Stimulated activated CD4-positive, alpha-beta T cell treated with anti-CD3 and anti-CD28 coated beads, Interleukin-4, amount 100 ng/mL, for 48 hours (primary cell): ENCODE data around the gene DTYMK.

ENCODE experiments used
- DNase-seq, 2 donors: peaks; one replicate each; pipeline ENCODE4 v3.0.0-alpha.2; 2020; ENCODE audit warnings: low read depth in 2 of 2

DTYMK gene

GRCh38 chr2:241706537-241706936 lies 19.9 kb upstream of the DTYMK start:
- no peak for DNase-seq

GRCh38 chr2:241703032-241703604 lies 16.5 kb upstream of the DTYMK start:
- no peak for DNase-seq

- peak; percentile 87 to 89 for DNase-seq
These were observed 15.8 kb upstream of the DTYMK start for GRCh38 chr2:241702155-241703031.

GRCh38 chr2:241701399-241702154 lies 15.0 kb upstream of the DTYMK start, which contains the start of gene ING5:
Gene ING5, plus strand, starts transcription at chr2:241702039. Its CDS starts 27 bp downstream, at chr2:241702066.
- peak; percentile 97 for DNase-seq

GRCh38 chr2:241701149-241701398 lies 14.5 kb upstream of the DTYMK start:
- DNase-seq = no peak

- no peak for DNase-seq
These were observed 9.0 kb upstream of the DTYMK start for GRCh38 chr2:241695651-241696050.

GRCh38 chr2:241692448-241692847 lies 5.8 kb upstream of the DTYMK start:
- DNase-seq = no peak

- no peak for DNase-seq
These were observed 3.6 kb upstream of the DTYMK start for GRCh38 chr2:241690202-241690717.

- DNase-seq = no peak
These were observed 2.7 kb upstream of the DTYMK start for GRCh38 chr2:241689306-241689705.

- no peak for DNase-seq
These were observed 328 bp downstream of the DTYMK start for GRCh38 chr2:241686324-241686649.

- no peak for DNase-seq
These were observed 5.6 kb downstream of the DTYMK start for GRCh38 chr2:241680827-241681599.

GRCh38 chr2:241680044-241680443 lies 6.6 kb downstream of the DTYMK start:
- no peak for DNase-seq

- DNase-seq = no peak
These were observed 7.7 kb downstream of the DTYMK start for GRCh38 chr2:241678784-241679540.

GRCh38 chr2:241678307-241678706 lies 8.3 kb downstream of the DTYMK start:
- no peak for DNase-seq

- no peak for DNase-seq
These were observed 9.2 kb downstream of the DTYMK start for GRCh38 chr2:241677392-241677791.

- no peak for DNase-seq
These were observed 9.9 kb downstream of the DTYMK start for GRCh38 chr2:241676665-241677064.

- no peak for DNase-seq
These were observed 10.7 kb downstream of the DTYMK start for GRCh38 chr2:241675885-241676284.

GRCh38 chr2:241673797-241674725 lies 12.6 kb downstream of the DTYMK start:
- DNase-seq = no peak

GRCh38 chr2:241673189-241673663 lies 13.4 kb downstream of the DTYMK start:
- DNase-seq = no peak
